Measurements from ENCODE around the gene VGLL4. TPM values are rescaled to one million over a fixed set of nuclear protein-coding genes. Genes with fewer than 3 reads are reported as not detected.
"Not testable (repeated sequence)": the region's sequence is repeated elsewhere in the genome, so short reads cannot be mapped to it uniquely, and the experiment has no call there.

VGLL4 gene
- total RNA-seq, 4 donors from 2014 or later: 41.3 to 54.7 (median 49.5) TPM

- no peak for DNase-seq (ENCODE audit: low spot score)
- ATAC-seq (ENCODE audit: low FRiP score): no peak
- no peak for TF ChIP-seq CTCF (IDR thresholded peaks at IDR 0.05)
Observed at GRCh38 chr3:11534793-11535101, 109.0 kb downstream of the VGLL4 start.

- no peak for DNase-seq (ENCODE audit: low spot score)
- no peak for ATAC-seq (ENCODE audit: low FRiP score)
- TF ChIP-seq CTCF (IDR thresholded peaks at IDR 0.05): no peak
Observed at GRCh38 chr3:11534011-11534792, 109.5 kb downstream of the VGLL4 start.

- TF ChIP-seq CTCF (IDR thresholded peaks at IDR 0.05): no peak
- ATAC-seq (ENCODE audit: low FRiP score): no peak
- DNase-seq (ENCODE audit: low spot score): no peak
Observed at GRCh38 chr3:11532931-11533391, 110.8 kb downstream of the VGLL4 start.

- DNase-seq (ENCODE audit: low spot score) (no peak), ATAC-seq (ENCODE audit: low FRiP score) (peak; percentile 47)
- no peak for TF ChIP-seq CTCF (IDR thresholded peaks at IDR 0.05)
Observed at GRCh38 chr3:11530153-11530721, 113.5 kb downstream of the VGLL4 start.

- DNase-seq (ENCODE audit: low spot score) (no peak), ATAC-seq (ENCODE audit: low FRiP score) (no peak)
- TF ChIP-seq CTCF (IDR thresholded peaks at IDR 0.05): no peak
Observed at GRCh38 chr3:11529281-11529680, 114.4 kb downstream of the VGLL4 start.

- not testable (repeated sequence) for ATAC-seq (ENCODE audit: low FRiP score); DNase-seq (ENCODE audit: low spot score)
Observed at GRCh38 chr3:11526121-11526520, 117.6 kb downstream of the VGLL4 start.

GRCh38 chr3:11523572-11524101 lies 120.1 kb downstream of the VGLL4 start:
- ATAC-seq (ENCODE audit: low FRiP score) (no peak), DNase-seq (ENCODE audit: low spot score) (no peak)
- TF ChIP-seq CTCF (IDR thresholded peaks at IDR 0.05): no peak

Data from omental fat pad (tissue), 4 donors.